Raji (cell line): ENCODE data around the gene GLI1.

ENCODE experiments used
- POLR2A ChIP-seq: IDR thresholded peaks from 2 replicates; pipeline ENCODE4 v1.6.1; 2011; ENCODE audit warnings: low read depth, low read length, control low read depth; ENCODE audit not compliant: insufficient read depth

The GLI1 gene

GRCh38 chr12:57456737-57457490, 2.7 kb upstream of the GLI1 start:
- TF ChIP-seq POLR2A = no peak

- TF ChIP-seq POLR2A = peak; percentile 78; the same call in 1 of the 2 replicates
Observed at GRCh38 chr12:57458665-57459054, 925 bp upstream of the GLI1 start.

- peak; percentile 46 for TF ChIP-seq POLR2A
Observed at GRCh38 chr12:57459055-57459749, 383 bp upstream of the GLI1 start.

- TF ChIP-seq POLR2A = no peak
Observed at GRCh38 chr12:57460468-57460784, 841 bp downstream of the GLI1 start.

- no peak for TF ChIP-seq POLR2A
Observed at GRCh38 chr12:57460841-57461275, 1.3 kb downstream of the GLI1 start.

GRCh38 chr12:57461276-57461916, 1.8 kb downstream of the GLI1 start:
- no peak for TF ChIP-seq POLR2A

- no peak for TF ChIP-seq POLR2A
Observed at GRCh38 chr12:57461917-57462250, 2.3 kb downstream of the GLI1 start.

- peak; percentile 66 for TF ChIP-seq POLR2A
Observed at GRCh38 chr12:57462251-57462911, 2.8 kb downstream of the GLI1 start.

GRCh38 chr12:57462912-57463253, 3.3 kb downstream of the GLI1 start:
- no peak for TF ChIP-seq POLR2A

- TF ChIP-seq POLR2A = no peak
Observed at GRCh38 chr12:57464569-57464968, 5.0 kb downstream of the GLI1 start.

- no peak for TF ChIP-seq POLR2A
Observed at GRCh38 chr12:57465030-57465746, 5.6 kb downstream of the GLI1 start.

- no peak for TF ChIP-seq POLR2A
Observed at GRCh38 chr12:57465747-57466505, 6.3 kb downstream of the GLI1 start.

- TF ChIP-seq POLR2A = no peak
Observed at GRCh38 chr12:57467212-57467874, 7.8 kb downstream of the GLI1 start.

- TF ChIP-seq POLR2A = no peak
Observed at GRCh38 chr12:57467915-57468314, 8.3 kb downstream of the GLI1 start.
